Measurements from ENCODE around the gene DMXL1. TPM values are rescaled to one million over a fixed set of nuclear protein-coding genes. Genes with fewer than 3 reads are reported as not detected.

Gene DMXL1
- total and polyA plus RNA-seq, 2 experiments from 2014 or later: 28.4 to 41.7 TPM

DNA sequence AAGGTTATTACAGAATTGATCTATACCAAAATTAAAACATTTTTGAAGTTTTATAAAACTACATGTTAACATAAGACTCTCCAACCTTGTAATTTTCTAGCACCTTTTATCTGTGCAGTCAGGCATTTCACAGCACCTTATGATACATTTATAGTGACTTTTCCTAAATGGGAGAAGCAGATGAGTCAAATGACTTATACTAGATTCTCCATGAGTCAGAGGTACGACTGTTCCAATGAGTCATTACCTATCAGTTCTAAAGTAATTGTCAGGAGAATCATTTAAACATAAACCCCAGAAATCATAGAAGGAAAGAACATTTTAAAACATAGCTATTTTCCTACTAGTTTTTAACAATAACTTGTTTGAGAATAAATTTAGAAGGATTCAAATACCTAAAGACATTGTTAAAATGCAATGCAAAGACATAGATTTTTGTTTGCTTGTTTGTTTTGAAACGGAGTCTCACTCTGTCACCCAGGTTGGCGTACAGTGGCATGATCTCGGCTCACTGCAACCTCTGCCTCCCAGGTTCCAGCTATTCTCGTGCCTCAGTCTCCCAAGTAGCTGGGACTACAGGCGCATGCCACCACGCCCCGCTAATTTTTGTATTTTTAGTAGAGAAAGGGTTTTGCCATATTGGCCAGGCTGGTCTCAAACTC is 34.7 kb upstream of the DMXL1 start:
- Histone ChIP-seq H3K27ac (ENCODE audit: low read depth) (no peak overlapping the region), H3K27me3 (ENCODE audit: insufficient read depth) (no peaks in the 10 kb centered on the region), H4K20me1 (replicated peaks; ENCODE audit: insufficient read depth) (no peaks in the 10 kb centered on the region), H3K4me1 (ENCODE audit: insufficient read depth) (peaks cover 11% of the 10 kb centered on the region), H3K79me2 (replicated peaks; ENCODE audit: insufficient read depth) (no peaks in the 10 kb centered on the region), H2AFZ (no peak overlapping the region), H3K4me2 (no peak overlapping the region), H3K9me2 (ENCODE audit: insufficient read depth) (no peaks in the 10 kb centered on the region), H3K4me3 (no peak overlapping the region), H3F3A (replicated peaks; ENCODE audit: low read depth) (no peaks in the 10 kb centered on the region), H3K36me3 (ENCODE audit: insufficient read depth) (no peaks in the 10 kb centered on the region)
- DNase-seq (ENCODE audit: low spot score) (no peak), ATAC-seq (no peak)
- TF ChIP-seq, protein P1, sequence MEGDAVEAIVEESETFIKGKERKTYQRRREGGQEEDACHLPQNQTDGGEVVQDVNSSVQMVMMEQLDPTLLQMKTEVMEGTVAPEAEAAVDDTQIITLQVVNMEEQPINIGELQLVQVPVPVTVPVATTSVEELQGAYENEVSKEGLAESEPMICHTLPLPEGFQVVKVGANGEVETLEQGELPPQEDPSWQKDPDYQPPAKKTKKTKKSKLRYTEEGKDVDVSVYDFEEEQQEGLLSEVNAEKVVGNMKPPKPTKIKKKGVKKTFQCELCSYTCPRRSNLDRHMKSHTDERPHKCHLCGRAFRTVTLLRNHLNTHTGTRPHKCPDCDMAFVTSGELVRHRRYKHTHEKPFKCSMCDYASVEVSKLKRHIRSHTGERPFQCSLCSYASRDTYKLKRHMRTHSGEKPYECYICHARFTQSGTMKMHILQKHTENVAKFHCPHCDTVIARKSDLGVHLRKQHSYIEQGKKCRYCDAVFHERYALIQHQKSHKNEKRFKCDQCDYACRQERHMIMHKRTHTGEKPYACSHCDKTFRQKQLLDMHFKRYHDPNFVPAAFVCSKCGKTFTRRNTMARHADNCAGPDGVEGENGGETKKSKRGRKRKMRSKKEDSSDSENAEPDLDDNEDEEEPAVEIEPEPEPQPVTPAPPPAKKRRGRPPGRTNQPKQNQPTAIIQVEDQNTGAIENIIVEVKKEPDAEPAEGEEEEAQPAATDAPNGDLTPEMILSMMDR (conservative IDR thresholded peaks at IDR 0.05; ENCODE audit: low read depth in 2 of 2): no peak
- no peak for TF ChIP-seq ZNF114 (CRISPR knock-in tag; IDR thresholded peaks at IDR 0.05)
- TF ChIP-seq, protein P2, sequence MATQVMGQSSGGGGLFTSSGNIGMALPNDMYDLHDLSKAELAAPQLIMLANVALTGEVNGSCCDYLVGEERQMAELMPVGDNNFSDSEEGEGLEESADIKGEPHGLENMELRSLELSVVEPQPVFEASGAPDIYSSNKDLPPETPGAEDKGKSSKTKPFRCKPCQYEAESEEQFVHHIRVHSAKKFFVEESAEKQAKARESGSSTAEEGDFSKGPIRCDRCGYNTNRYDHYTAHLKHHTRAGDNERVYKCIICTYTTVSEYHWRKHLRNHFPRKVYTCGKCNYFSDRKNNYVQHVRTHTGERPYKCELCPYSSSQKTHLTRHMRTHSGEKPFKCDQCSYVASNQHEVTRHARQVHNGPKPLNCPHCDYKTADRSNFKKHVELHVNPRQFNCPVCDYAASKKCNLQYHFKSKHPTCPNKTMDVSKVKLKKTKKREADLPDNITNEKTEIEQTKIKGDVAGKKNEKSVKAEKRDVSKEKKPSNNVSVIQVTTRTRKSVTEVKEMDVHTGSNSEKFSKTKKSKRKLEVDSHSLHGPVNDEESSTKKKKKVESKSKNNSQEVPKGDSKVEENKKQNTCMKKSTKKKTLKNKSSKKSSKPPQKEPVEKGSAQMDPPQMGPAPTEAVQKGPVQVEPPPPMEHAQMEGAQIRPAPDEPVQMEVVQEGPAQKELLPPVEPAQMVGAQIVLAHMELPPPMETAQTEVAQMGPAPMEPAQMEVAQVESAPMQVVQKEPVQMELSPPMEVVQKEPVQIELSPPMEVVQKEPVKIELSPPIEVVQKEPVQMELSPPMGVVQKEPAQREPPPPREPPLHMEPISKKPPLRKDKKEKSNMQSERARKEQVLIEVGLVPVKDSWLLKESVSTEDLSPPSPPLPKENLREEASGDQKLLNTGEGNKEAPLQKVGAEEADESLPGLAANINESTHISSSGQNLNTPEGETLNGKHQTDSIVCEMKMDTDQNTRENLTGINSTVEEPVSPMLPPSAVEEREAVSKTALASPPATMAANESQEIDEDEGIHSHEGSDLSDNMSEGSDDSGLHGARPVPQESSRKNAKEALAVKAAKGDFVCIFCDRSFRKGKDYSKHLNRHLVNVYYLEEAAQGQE (IDR thresholded peaks at IDR 0.05; ENCODE audit: unreplicated experiment): no peak
- no peak for TF ChIP-seq EZH2phosphoT487 (IDR thresholded peaks at IDR 0.05; ENCODE audit: unreplicated experiment)
- TF ChIP-seq, protein P3, sequence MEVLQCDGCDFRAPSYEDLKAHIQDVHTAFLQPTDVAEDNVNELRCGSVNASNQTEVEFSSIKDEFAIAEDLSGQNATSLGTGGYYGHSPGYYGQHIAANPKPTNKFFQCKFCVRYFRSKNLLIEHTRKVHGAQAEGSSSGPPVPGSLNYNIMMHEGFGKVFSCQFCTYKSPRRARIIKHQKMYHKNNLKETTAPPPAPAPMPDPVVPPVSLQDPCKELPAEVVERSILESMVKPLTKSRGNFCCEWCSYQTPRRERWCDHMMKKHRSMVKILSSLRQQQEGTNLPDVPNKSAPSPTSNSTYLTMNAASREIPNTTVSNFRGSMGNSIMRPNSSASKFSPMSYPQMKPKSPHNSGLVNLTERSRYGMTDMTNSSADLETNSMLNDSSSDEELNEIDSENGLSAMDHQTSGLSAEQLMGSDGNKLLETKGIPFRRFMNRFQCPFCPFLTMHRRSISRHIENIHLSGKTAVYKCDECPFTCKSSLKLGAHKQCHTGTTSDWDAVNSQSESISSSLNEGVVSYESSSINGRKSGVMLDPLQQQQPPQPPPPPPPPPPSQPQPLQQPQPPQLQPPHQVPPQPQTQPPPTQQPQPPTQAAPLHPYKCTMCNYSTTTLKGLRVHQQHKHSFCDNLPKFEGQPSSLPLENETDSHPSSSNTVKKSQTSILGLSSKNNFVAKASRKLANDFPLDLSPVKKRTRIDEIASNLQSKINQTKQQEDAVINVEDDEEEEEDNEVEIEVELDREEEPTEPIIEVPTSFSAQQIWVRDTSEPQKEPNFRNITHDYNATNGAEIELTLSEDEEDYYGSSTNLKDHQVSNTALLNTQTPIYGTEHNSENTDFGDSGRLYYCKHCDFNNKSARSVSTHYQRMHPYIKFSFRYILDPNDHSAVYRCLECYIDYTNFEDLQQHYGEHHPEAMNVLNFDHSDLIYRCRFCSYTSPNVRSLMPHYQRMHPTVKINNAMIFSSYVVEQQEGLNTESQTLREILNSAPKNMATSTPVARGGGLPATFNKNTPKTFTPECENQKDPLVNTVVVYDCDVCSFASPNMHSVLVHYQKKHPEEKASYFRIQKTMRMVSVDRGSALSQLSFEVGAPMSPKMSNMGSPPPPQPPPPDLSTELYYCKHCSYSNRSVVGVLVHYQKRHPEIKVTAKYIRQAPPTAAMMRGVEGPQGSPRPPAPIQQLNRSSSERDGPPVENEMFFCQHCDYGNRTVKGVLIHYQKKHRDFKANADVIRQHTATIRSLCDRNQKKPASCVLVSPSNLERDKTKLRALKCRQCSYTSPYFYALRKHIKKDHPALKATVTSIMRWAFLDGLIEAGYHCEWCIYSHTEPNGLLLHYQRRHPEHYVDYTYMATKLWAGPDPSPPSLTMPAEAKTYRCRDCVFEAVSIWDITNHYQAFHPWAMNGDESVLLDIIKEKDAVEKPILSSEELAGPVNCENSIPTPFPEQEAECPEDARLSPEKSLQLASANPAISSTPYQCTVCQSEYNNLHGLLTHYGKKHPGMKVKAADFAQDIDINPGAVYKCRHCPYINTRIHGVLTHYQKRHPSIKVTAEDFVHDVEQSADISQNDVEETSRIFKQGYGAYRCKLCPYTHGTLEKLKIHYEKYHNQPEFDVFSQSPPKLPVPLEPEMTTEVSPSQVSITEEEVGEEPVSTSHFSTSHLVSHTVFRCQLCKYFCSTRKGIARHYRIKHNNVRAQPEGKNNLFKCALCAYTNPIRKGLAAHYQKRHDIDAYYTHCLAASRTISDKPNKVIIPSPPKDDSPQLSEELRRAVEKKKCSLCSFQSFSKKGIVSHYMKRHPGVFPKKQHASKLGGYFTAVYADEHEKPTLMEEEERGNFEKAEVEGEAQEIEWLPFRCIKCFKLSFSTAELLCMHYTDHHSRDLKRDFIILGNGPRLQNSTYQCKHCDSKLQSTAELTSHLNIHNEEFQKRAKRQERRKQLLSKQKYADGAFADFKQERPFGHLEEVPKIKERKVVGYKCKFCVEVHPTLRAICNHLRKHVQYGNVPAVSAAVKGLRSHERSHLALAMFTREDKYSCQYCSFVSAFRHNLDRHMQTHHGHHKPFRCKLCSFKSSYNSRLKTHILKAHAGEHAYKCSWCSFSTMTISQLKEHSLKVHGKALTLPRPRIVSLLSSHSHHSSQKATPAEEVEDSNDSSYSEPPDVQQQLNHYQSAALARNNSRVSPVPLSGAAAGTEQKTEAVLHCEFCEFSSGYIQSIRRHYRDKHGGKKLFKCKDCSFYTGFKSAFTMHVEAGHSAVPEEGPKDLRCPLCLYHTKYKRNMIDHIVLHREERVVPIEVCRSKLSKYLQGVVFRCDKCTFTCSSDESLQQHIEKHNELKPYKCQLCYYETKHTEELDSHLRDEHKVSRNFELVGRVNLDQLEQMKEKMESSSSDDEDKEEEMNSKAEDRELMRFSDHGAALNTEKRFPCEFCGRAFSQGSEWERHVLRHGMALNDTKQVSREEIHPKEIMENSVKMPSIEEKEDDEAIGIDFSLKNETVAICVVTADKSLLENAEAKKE (CRISPR knock-in tag; IDR thresholded peaks at IDR 0.05): no peak
- TF ChIP-seq, protein P4, sequence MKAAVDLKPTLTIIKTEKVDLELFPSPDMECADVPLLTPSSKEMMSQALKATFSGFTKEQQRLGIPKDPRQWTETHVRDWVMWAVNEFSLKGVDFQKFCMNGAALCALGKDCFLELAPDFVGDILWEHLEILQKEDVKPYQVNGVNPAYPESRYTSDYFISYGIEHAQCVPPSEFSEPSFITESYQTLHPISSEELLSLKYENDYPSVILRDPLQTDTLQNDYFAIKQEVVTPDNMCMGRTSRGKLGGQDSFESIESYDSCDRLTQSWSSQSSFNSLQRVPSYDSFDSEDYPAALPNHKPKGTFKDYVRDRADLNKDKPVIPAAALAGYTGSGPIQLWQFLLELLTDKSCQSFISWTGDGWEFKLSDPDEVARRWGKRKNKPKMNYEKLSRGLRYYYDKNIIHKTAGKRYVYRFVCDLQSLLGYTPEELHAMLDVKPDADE (IDR thresholded peaks at IDR 0.05): no peak
- Mint-ChIP-seq H3K4me3 (no peak overlapping the region), H3K9me3 (no peaks in the 10 kb centered on the region), H3K27ac (no peak overlapping the region), H3K4me1 (peaks cover 16% of the 10 kb centered on the region), H3K36me3 (ENCODE audit: low read depth) (no peaks in the 10 kb centered on the region), H3K27me3 (ENCODE audit: insufficient read depth, low read depth, poor library complexity) (no peaks in the 10 kb centered on the region)
